Trophoblast cell (in vitro differentiated cells and primary cell): ENCODE measurements around the gene SNAPC4. TPM values are rescaled to one million over a fixed set of nuclear protein-coding genes. Genes with fewer than 3 reads are reported as not detected.

ENCODE experiments used
- DNase-seq, 2 donors: peaks; one replicate each; pipeline ENCODE4 v3.0.0-alpha.2; 2016
- H2AFZ ChIP-seq: 2 replicates; pipeline ENCODE4 v1.6.1; 2013; ENCODE audit warnings: low read length, moderate library complexity, mild to moderate bottlenecking; ENCODE audit not compliant: insufficient read depth, poor library complexity
- H2AK5ac ChIP-seq: 2 replicates; pipeline ENCODE4 v1.6.1; 2013; ENCODE audit warnings: mild to moderate bottlenecking, low read length
- H2BK120ac ChIP-seq: 2 replicates; pipeline ENCODE4 v1.6.1; 2013; ENCODE audit warnings: low read length, mild to moderate bottlenecking, moderate library complexity; ENCODE audit not compliant: insufficient read depth, poor library complexity
- H2BK12ac ChIP-seq: 2 replicates; pipeline ENCODE4 v1.6.1; 2013; ENCODE audit warnings: mild to moderate bottlenecking, low read length, moderate library complexity
- H2BK5ac ChIP-seq: 2 replicates; pipeline ENCODE4 v1.6.1; 2013; ENCODE audit warnings: low read length, low read depth, moderate library complexity, mild to moderate bottlenecking; ENCODE audit not compliant: poor library complexity
- H3K14ac ChIP-seq: 2 replicates; pipeline ENCODE4 v1.6.1; 2013; ENCODE audit warnings: mild to moderate bottlenecking, low read length
- H3K18ac ChIP-seq: 2 replicates; pipeline ENCODE4 v1.6.1; 2013; ENCODE audit warnings: mild to moderate bottlenecking, low read length
- H3K23ac ChIP-seq: 2 replicates; pipeline ENCODE4 v1.6.1; 2013; ENCODE audit warnings: low read length
- H3K27ac ChIP-seq: 2 replicates; pipeline ENCODE4 v1.5.1; 2013; ENCODE audit warnings: low read depth, mild to moderate bottlenecking, inconsistent platforms, low read length, moderate library complexity
- H3K27me3 ChIP-seq: 2 replicates; pipeline ENCODE4 v1.6.1; 2013; ENCODE audit warnings: inconsistent platforms, mild to moderate bottlenecking, low read length, moderate library complexity; ENCODE audit not compliant: insufficient read depth
- H3K36me3 ChIP-seq, 2 experiments: 1 replicate in 1 of 2; 2 replicates in 1 of 2; pipeline ENCODE4 v1.6.1; 2013; ENCODE audit warnings: low read length in 2 of 2, mild to moderate bottlenecking in 2 of 2, moderate library complexity in 1 of 2; ENCODE audit not compliant: insufficient read depth in 2 of 2, control insufficient read depth in 1 of 2
- H3K4ac ChIP-seq: 2 replicates; pipeline ENCODE4 v1.6.1; 2013; ENCODE audit warnings: low read depth, mild to moderate bottlenecking, low read length, moderate library complexity
- H3K4me1 ChIP-seq, 2 experiments: 1 replicate in 1 of 2; 2 replicates in 1 of 2; pipeline ENCODE4 v1.6.1; 2013; ENCODE audit warnings: low read length in 2 of 2, mild to moderate bottlenecking in 2 of 2, moderate library complexity in 1 of 2; ENCODE audit not compliant: insufficient read depth in 2 of 2, control insufficient read depth in 1 of 2
- H3K4me2 ChIP-seq: 2 replicates; pipeline ENCODE4 v1.6.1; 2013; ENCODE audit warnings: inconsistent platforms, mild to moderate bottlenecking, low read length, moderate library complexity
- H3K4me3 ChIP-seq: 2 replicates; pipeline ENCODE4 v1.5.1; 2013; ENCODE audit warnings: mild to moderate bottlenecking, low read depth, low read length, inconsistent platforms
- H3K79me1 ChIP-seq: one replicate; pipeline ENCODE4 v1.6.1; 2013; ENCODE audit warnings: low read length
- H3K79me2 ChIP-seq: 2 replicates; pipeline ENCODE4 v1.6.1; 2013; ENCODE audit warnings: low read length, mild to moderate bottlenecking; ENCODE audit not compliant: control insufficient read depth, insufficient read depth, poor library complexity
- H3K9ac ChIP-seq: 2 replicates; pipeline ENCODE4 v1.6.1; 2013; ENCODE audit warnings: mild to moderate bottlenecking, low read length
- H3K9me3 ChIP-seq: 2 replicates; pipeline ENCODE4 v1.6.1; 2013; ENCODE audit warnings: low read depth, mild to moderate bottlenecking, control low read depth, inconsistent platforms, low read length; ENCODE audit not compliant: insufficient read depth
- H4K12ac ChIP-seq: 2 replicates; pipeline ENCODE4 v1.6.1; 2013; ENCODE audit warnings: low read depth, mild to moderate bottlenecking, low read length, moderate library complexity
- H4K8ac ChIP-seq: 2 replicates; pipeline ENCODE4 v1.6.1; 2013; ENCODE audit warnings: low read depth, mild to moderate bottlenecking, low read length, moderate library complexity
- H4K91ac ChIP-seq: one replicate; pipeline ENCODE4 v1.6.1; 2013; ENCODE audit warnings: low read depth, mild to moderate bottlenecking, low read length, moderate library complexity
- WGBS: extraction: QIAGEN DNeasy Blood & Tissue Kit; methylation state at CpG from one replicate; pipeline ENCODE4 v1.1.7; 2013; ENCODE audit warnings: missing lambda C conversion rate; ENCODE audit not compliant: insufficient read length, insufficient coverage; ENCODE audit errors: extremely low coverage; 5-methylcytosine and 5-hydroxymethylcytosine counted together
- polyA plus RNA-seq: library from polyadenylated mRNA; stranded (reverse); fragments of 200-250 nt; gene quantifications from 2 replicates; pipeline ENCODE4 v1.2.3, GENCODE V29; 2013

SNAPC4 gene
- polyA plus RNA-seq, result 6.8 and 7.2 TPM in 2 replicates

GRCh38 chr9:136400038-136400834 lies at the start of gene SNAPC4:
SNAPC4 (minus strand) TSS chr9:136400170; CDS start chr9:136398428, 1,742 bp downstream.
- H2AK5ac ChIP-seq, result peak within 1 kb of the TSS; percentile 60
- peak within 1 kb of the TSS; percentile 95 for H4K8ac ChIP-seq
- H3K18ac ChIP-seq, result peak within 1 kb of the TSS; percentile 51
- H4K91ac ChIP-seq, result peak within 1 kb of the TSS; percentile 49
- WGBS, result no CpG with 5 or more reads among the region's 71 CpGs
- H3K79me1 ChIP-seq, result peaks cover 5% of the 10 kb centered on the region
- H3K4me1 ChIP-seq, result peaks cover 16 to 30% of the 10 kb centered on the region in 2 experiments
- no peaks in the 10 kb centered on the region for H3K27me3 ChIP-seq
- H3K36me3 ChIP-seq, result peaks cover 49 to 53% of the 10 kb centered on the region in 2 experiments
- H2BK120ac ChIP-seq, result peak within 1 kb of the TSS; percentile 37
- peak; percentile 90 to 96 for DNase-seq
- H3K27ac ChIP-seq, result peak within 1 kb of the TSS; percentile 74
- H3K23ac ChIP-seq, result peak within 1 kb of the TSS; percentile 20
- no peak within 1 kb of the TSS for H2BK5ac ChIP-seq
- H3K14ac ChIP-seq, result peak within 1 kb of the TSS; percentile 70
- H4K12ac ChIP-seq, result peak within 1 kb of the TSS; percentile 89
- peak within 1 kb of the TSS; percentile 68 for H2AFZ ChIP-seq
- peak within 1 kb of the TSS; percentile 86 for H3K4me3 ChIP-seq
- H3K9ac ChIP-seq, result peak within 1 kb of the TSS; percentile 89
- peak within 1 kb of the TSS; percentile 99 for H3K4me2 ChIP-seq
- H3K9me3 ChIP-seq, result no peaks in the 10 kb centered on the region
- H3K79me2 ChIP-seq, result peaks cover 9% of the 10 kb centered on the region
- peak within 1 kb of the TSS; percentile 80 for H3K4ac ChIP-seq
- peak within 1 kb of the TSS; percentile 53 for H2BK12ac ChIP-seq

- H2AFZ ChIP-seq, result no peak overlapping the region
- no peak overlapping the region for H2BK5ac ChIP-seq
- no peaks in the 10 kb centered on the region for H3K79me1 ChIP-seq
- H2BK120ac ChIP-seq, result no peak overlapping the region
- no peak overlapping the region for H2AK5ac ChIP-seq
- no peak overlapping the region for H4K8ac ChIP-seq
- H3K4me2 ChIP-seq, result no peak overlapping the region
- peaks cover 73 to 77% of the 10 kb centered on the region in 2 experiments for H3K36me3 ChIP-seq
- H4K91ac ChIP-seq, result no peak overlapping the region
- H3K18ac ChIP-seq, result no peak overlapping the region
- no peak overlapping the region for H3K4me3 ChIP-seq
- H2BK12ac ChIP-seq, result no peak overlapping the region
- H3K79me2 ChIP-seq, result no peaks in the 10 kb centered on the region
- no peak overlapping the region for H3K14ac ChIP-seq
- H4K12ac ChIP-seq, result no peak overlapping the region
- H3K4ac ChIP-seq, result no peak overlapping the region
- H3K27ac ChIP-seq, result no peak overlapping the region
- no peak for DNase-seq
- no peak overlapping the region for H3K9ac ChIP-seq
- no peak overlapping the region for H3K23ac ChIP-seq
- peaks cover 2% of the 10 kb centered on the region for H3K9me3 ChIP-seq
- no CpG with 5 or more reads among the region's 3 CpGs for WGBS
- H3K4me1 ChIP-seq, result no peaks in the 10 kb centered on the region
- no peaks in the 10 kb centered on the region for H3K27me3 ChIP-seq
These were observed 48.7 kb upstream of the SNAPC4 start for GRCh38 chr9:136448655-136449054.

- Histone ChIP-seq H3K79me1 (no peaks in the 10 kb centered on the region), H4K8ac (no peak overlapping the region), H3K27me3 (no peaks in the 10 kb centered on the region), H3K4me3 (no peak overlapping the region), H2AFZ (no peak overlapping the region), H2BK5ac (no peak overlapping the region), H2BK120ac (no peak overlapping the region), H3K9ac (no peak overlapping the region), H2AK5ac (no peak overlapping the region), H3K4ac (no peak overlapping the region), H2BK12ac (no peak overlapping the region), H3K14ac (no peak overlapping the region), H3K27ac (no peak overlapping the region), H3K4me1 (no peaks in the 10 kb centered on the region), H3K79me2 (no peaks in the 10 kb centered on the region), H3K4me2 (no peak overlapping the region), H3K9me3 (peaks cover 2% of the 10 kb centered on the region), H4K12ac (no peak overlapping the region), H3K23ac (no peak overlapping the region), H4K91ac (no peak overlapping the region), H3K18ac (no peak overlapping the region), H3K36me3 (peaks cover 81 to 85% of the 10 kb centered on the region in 2 experiments)
- WGBS, result no CpG with 5 or more reads among the region's 27 CpGs
- no peak for DNase-seq
These were observed 47.3 kb upstream of the SNAPC4 start for GRCh38 chr9:136447173-136447778.

- Histone ChIP-seq H3K27ac (no peak overlapping the region), H2BK5ac (no peak overlapping the region), H3K4me3 (no peak overlapping the region), H3K4me2 (no peak overlapping the region), H3K79me1 (no peaks in the 10 kb centered on the region), H4K12ac (no peak overlapping the region), H4K91ac (no peak overlapping the region), H2AFZ (no peak overlapping the region), H3K9ac (no peak overlapping the region), H2BK120ac (no peak overlapping the region), H2BK12ac (no peak overlapping the region), H3K9me3 (no peaks in the 10 kb centered on the region), H3K18ac (no peak overlapping the region), H3K14ac (no peak overlapping the region), H4K8ac (no peak overlapping the region), H3K23ac (no peak overlapping the region), H3K36me3 (peaks cover 88 to 92% of the 10 kb centered on the region in 2 experiments), H3K79me2 (no peaks in the 10 kb centered on the region), H3K27me3 (no peaks in the 10 kb centered on the region), H2AK5ac (no peak overlapping the region), H3K4me1 (no peaks in the 10 kb centered on the region), H3K4ac (no peak overlapping the region)
- DNase-seq, result no peak
- no CpG with 5 or more reads among the region's 7 CpGs for WGBS
These were observed 45.8 kb upstream of the SNAPC4 start for GRCh38 chr9:136445799-136446198.
